ENCODE results near the gene MLPH.

MLPH gene

DNA sequence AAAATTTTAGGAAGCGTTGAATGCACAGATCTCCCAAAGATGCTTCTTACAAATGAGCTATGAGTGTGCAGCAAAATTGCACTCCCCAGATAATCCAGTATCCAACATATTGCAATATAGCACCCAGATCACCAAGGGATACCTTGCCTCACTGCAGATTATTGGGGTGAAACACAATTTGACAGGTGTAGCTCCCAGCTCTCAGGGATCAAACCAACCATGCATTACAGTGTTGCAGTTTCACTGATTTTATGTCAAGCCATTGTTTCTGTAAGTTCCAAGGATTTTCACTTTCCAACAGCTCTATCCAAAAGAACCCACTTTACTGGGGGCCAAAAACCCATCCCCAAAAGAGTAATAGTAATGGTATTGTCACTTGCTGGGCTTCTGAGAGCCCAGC lies 68.5 kb downstream of the MLPH start:
- peaks cover 2% of the 10 kb centered on the region for H3K27me3 ChIP-seq (ENCODE audit: insufficient read depth, poor library complexity, severe bottlenecking)
- H3K4me3 ChIP-seq (replicated peaks; ENCODE audit: insufficient read depth, low read length): no peak overlapping the region
- H3K27ac ChIP-seq (replicated peaks): no peak overlapping the region
- DNase-seq (ENCODE audit: low read depth in 1 of 2, low spot score in 1 of 2): no peak
- TF ChIP-seq GABPA (IDR thresholded peaks at IDR 0.05; ENCODE audit: low read depth): no peak
- TF ChIP-seq CTCF (IDR thresholded peaks at IDR 0.05; ENCODE audit: insufficient read depth, low read length): no peak
- no peak for TF ChIP-seq SPI1 (IDR thresholded peaks at IDR 0.05; ENCODE audit: borderline replicate concordance, low read depth)
- no peak for TF ChIP-seq REST (IDR thresholded peaks at IDR 0.05; ENCODE audit: insufficient replicate concordance, low read depth)
- no peak for TF ChIP-seq POLR2AphosphoS5 (IDR thresholded peaks at IDR 0.05; ENCODE audit: low read depth)

- Histone ChIP-seq H3K4me3 (replicated peaks; ENCODE audit: insufficient read depth, low read length) (no peak overlapping the region), H3K27me3 (ENCODE audit: insufficient read depth, poor library complexity, severe bottlenecking) (peaks cover 2% of the 10 kb centered on the region), H3K27ac (replicated peaks) (no peak overlapping the region)
- TF ChIP-seq GABPA (IDR thresholded peaks at IDR 0.05; ENCODE audit: low read depth) (no peak), POLR2AphosphoS5 (IDR thresholded peaks at IDR 0.05; ENCODE audit: low read depth) (no peak), SPI1 (IDR thresholded peaks at IDR 0.05; ENCODE audit: borderline replicate concordance, low read depth) (no peak), REST (IDR thresholded peaks at IDR 0.05; ENCODE audit: insufficient replicate concordance, low read depth) (no peak), CTCF (IDR thresholded peaks at IDR 0.05; ENCODE audit: insufficient read depth, low read length) (no peak)
- no peak for DNase-seq (ENCODE audit: low read depth in 1 of 2, low spot score in 1 of 2)
Measured at GRCh38 chr2:237556773-237557632, 70.0 kb downstream of the MLPH start.

GRCh38 chr2:237557633-237558015 lies 70.6 kb downstream of the MLPH start:
- Histone ChIP-seq H3K27ac (replicated peaks) (no peak overlapping the region), H3K4me3 (replicated peaks; ENCODE audit: insufficient read depth, low read length) (no peak overlapping the region), H3K27me3 (ENCODE audit: insufficient read depth, poor library complexity, severe bottlenecking) (peaks cover 2% of the 10 kb centered on the region)
- no peak for DNase-seq (ENCODE audit: low read depth in 1 of 2, low spot score in 1 of 2)
- TF ChIP-seq REST (IDR thresholded peaks at IDR 0.05; ENCODE audit: insufficient replicate concordance, low read depth) (no peak), SPI1 (IDR thresholded peaks at IDR 0.05; ENCODE audit: borderline replicate concordance, low read depth) (no peak), GABPA (IDR thresholded peaks at IDR 0.05; ENCODE audit: low read depth) (no peak), CTCF (IDR thresholded peaks at IDR 0.05; ENCODE audit: insufficient read depth, low read length) (no peak)

Data from HL-60 (cell line).